HFFc6 (cell line): ENCODE results near the gene FFAR2. TPM values are rescaled to one million over a fixed set of nuclear protein-coding genes. Genes with fewer than 3 reads are reported as not detected.
"Not testable (repeated sequence)": the region's sequence is repeated elsewhere in the genome, so short reads cannot be mapped to it uniquely, and the experiment has no call there.

Experiments used
- DNase-seq: peaks from one replicate; pipeline ENCODE4 v3.0.0-alpha.2; 2018
- H3K27ac Mint-ChIP-seq: 2 replicates; pipeline ENCODE4 v1.8.0; 2020; ENCODE audit warnings: mild to moderate bottlenecking, mixed read lengths
- H3K27me3 Mint-ChIP-seq: 2 replicates; pipeline ENCODE4 v1.8.0; 2021; ENCODE audit warnings: mild to moderate bottlenecking, moderate library complexity, mixed read lengths; ENCODE audit not compliant: insufficient read depth
- H3K36me3 Mint-ChIP-seq: 2 replicates; pipeline ENCODE4 v1.8.0; 2021; ENCODE audit warnings: low read depth, mixed read lengths
- H3K4me1 Mint-ChIP-seq: 2 replicates; pipeline ENCODE4 v1.8.0; 2020; ENCODE audit warnings: low read depth, mixed read lengths
- H3K4me3 Mint-ChIP-seq: 2 replicates; pipeline ENCODE4 v1.8.0; 2020; ENCODE audit warnings: mild to moderate bottlenecking, moderate library complexity, mixed read lengths
- H3K9me3 Mint-ChIP-seq: 2 replicates; pipeline ENCODE4 v1.8.0; 2020; ENCODE audit warnings: mild to moderate bottlenecking, mixed read lengths
- CTCF ChIP-seq: fragments of 200-600 bp; sonication (generic); IDR thresholded peaks from 2 replicates; pipeline ENCODE4 v1.5.0; 2021; ENCODE audit warnings: antibody characterized with exemption, mild to moderate bottlenecking
- total RNA-seq, 6 experiments: library from RNA; stranded (reverse); fragmentation: NEBNext Ultra II Directional; extraction: Animal tissue kit (Norgen Biotek cat#: 25700); gene quantifications; 2 replicates in 1 of 6; 3 replicates in 5 of 6; pipeline ENCODE4 v1.2.3, GENCODE V29; 2021

FFAR2 gene
- total RNA-seq, 6 experiments from 2014 or later = not detected

DNA sequence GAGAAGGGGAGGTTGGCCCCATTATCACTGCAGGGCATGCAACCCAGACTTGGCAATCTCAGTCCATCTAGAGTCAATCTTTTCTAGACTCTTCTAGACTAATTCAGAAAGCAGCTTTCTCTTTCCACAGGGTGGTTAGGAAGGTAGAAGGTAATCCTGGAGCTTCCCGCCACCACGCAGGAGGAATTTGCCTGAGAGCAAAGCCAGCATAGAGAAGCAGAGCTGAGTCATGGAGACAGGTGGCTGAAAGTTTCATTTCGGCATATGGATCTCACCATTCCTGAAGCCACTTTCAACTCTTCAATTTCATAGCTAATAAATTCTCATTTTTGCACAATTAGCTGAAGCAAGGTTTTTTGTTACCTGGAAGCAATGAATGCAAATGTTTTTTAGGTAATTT, 29.0 kb upstream of the FFAR2 start:
- H3K27me3 Mint-ChIP-seq = peaks cover 37% of the 10 kb centered on the region
- no peaks in the 10 kb centered on the region for H3K36me3 Mint-ChIP-seq
- DNase-seq = no peak
- H3K9me3 Mint-ChIP-seq = no peaks in the 10 kb centered on the region
- H3K4me1 Mint-ChIP-seq = no peaks in the 10 kb centered on the region
- no peak overlapping the region for H3K27ac Mint-ChIP-seq
- no peak for TF ChIP-seq CTCF
- H3K4me3 Mint-ChIP-seq = no peak overlapping the region

DNA sequence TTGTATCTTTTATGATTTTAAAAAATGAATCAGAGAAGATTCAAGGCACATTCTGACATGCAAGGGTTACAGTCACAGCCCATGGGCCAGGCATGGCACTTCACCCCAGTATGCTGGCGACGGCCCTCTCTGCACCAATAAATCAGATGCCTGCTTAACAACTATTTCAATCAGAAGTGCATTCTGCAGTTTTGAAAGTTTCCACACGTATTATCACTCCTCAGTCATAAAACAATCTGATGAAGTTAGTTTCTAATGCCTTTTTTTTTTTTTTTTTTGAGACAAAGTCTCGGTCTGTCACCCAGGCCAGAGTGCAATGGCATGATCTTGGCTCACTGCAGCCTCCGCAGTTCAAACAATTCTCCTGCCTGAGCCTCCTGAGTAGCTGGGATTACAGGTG, 28.3 kb upstream of the FFAR2 start:
- Mint-ChIP-seq H3K9me3 (no peaks in the 10 kb centered on the region), H3K27ac (no peak overlapping the region), H3K27me3 (peaks cover 35% of the 10 kb centered on the region), H3K4me1 (no peaks in the 10 kb centered on the region), H3K36me3 (no peaks in the 10 kb centered on the region), H3K4me3 (no peak overlapping the region)
- TF ChIP-seq CTCF = no peak
- no peak for DNase-seq

- peaks cover 30% of the 10 kb centered on the region for H3K27me3 Mint-ChIP-seq
These were observed 26.7 kb upstream of the FFAR2 start for GRCh38 chr19:35421362-35421761.

DNA sequence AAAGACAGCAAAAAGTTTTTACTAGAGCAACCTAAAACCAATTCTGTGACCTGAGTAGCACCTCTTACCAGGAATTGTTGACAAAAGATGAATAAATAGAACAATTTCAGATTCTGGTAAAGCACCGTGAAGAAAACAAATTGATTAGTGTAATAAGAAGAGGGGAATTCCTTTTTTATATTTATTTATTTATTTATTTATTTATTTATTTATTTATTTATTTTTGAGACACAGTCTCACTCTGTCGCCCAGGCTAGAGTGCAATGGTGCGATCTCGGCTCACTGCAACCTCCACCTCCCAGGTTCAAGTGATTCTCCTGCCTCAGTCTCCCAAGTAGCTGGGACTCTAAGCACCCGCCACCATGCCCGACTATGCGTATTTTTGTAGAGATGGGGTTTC, 24.7 kb upstream of the FFAR2 start:
- H3K27ac Mint-ChIP-seq, DNase-seq, H3K4me3 Mint-ChIP-seq, H3K36me3 Mint-ChIP-seq, H3K9me3 Mint-ChIP-seq, H3K4me1 Mint-ChIP-seq: not testable (repeated sequence)
- H3K27me3 Mint-ChIP-seq = peaks cover 21% of the 10 kb centered on the region

More at GRCh38 chr19:35421362-35421761, 26.7 kb upstream of the FFAR2 start:
- H3K4me3 Mint-ChIP-seq = no peak overlapping the region
- no peak for DNase-seq
- no peaks in the 10 kb centered on the region for H3K9me3 Mint-ChIP-seq
- no peaks in the 10 kb centered on the region for H3K36me3 Mint-ChIP-seq
- TF ChIP-seq CTCF = no peak
- no peaks in the 10 kb centered on the region for H3K4me1 Mint-ChIP-seq
- no peak overlapping the region for H3K27ac Mint-ChIP-seq

DNA sequence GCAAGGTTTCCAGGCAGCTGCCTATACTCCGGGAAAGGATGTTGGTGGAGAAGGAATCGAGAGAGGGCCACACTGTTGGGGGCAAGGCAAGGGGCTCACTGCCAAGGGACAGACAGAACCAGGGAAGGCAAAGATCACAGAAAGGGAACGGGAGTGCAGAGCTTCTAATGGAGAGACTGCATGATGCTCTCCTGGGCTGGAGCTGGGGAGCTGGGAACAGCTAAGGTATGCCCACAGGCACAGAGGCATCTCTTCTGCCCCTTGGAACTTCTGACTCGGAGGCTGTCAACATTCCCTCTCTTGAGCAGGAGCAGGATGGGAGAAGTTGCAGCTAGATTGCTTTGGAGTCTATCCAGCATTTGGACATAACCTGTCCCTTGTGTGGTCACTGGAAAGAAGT, 22.4 kb upstream of the FFAR2 start:
- Mint-ChIP-seq H3K27me3 (peaks cover 22% of the 10 kb centered on the region), H3K36me3 (no peaks in the 10 kb centered on the region)

DNA sequence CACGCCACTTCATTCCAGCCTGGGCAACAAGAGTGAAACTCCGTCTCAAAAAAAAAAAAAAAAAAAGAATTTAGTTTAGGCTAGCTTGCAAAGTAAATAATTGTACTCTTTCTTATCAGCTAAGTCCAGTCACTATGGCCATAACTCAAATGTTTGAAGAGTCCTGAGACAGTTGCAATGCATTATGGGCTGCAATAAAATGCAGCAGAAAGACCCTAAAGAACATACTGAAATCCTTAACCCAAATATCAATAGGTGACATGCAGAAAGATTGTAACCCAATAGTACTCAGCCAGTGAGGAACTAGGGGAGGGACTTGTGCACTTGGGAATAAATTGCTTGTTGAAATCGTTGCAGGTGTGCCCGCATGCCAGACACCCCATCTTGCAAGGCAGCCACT, 20.9 kb upstream of the FFAR2 start:
- Mint-ChIP-seq H3K27me3 (peaks cover 18% of the 10 kb centered on the region), H3K27ac (no peak overlapping the region), H3K9me3 (no peaks in the 10 kb centered on the region), H3K4me3 (no peak overlapping the region), H3K36me3 (no peaks in the 10 kb centered on the region), H3K4me1 (no peaks in the 10 kb centered on the region)
- DNase-seq = no peak
- TF ChIP-seq CTCF = no peak

More for the DNA sequence above, 22.4 kb upstream of the FFAR2 start:
- H3K9me3 Mint-ChIP-seq = no peaks in the 10 kb centered on the region
- H3K4me3 Mint-ChIP-seq = no peak overlapping the region
- no peak for DNase-seq
- no peak for TF ChIP-seq CTCF
- H3K4me1 Mint-ChIP-seq = no peaks in the 10 kb centered on the region
- no peak overlapping the region for H3K27ac Mint-ChIP-seq
